Measurements from ENCODE around the gene DNTT. TPM values are rescaled to one million over a fixed set of nuclear protein-coding genes. Genes with fewer than 3 reads are reported as not detected.

The DNTT gene
- not detected for total RNA-seq
- not detected for polyA plus RNA-seq
- 0 reads per million in 6 experiments for total RNA-seq

- Mint-ChIP-seq H3K9me3 (peaks cover 0 to 9% (median 0%) of the 10 kb centered on the region in 9 donors), H3K27ac (peak within 1 kb of the TSS in 2 of 10 donors; percentile 20 to 41), H3K36me3 (peaks cover 0 to 5% (median 0%) of the 10 kb centered on the region in 3 donors), H3K4me1 (peaks cover 29 to 68% (median 47%) of the 10 kb centered on the region in 4 donors), H3K4me3 (peak within 1 kb of the TSS in 1 of 10 donors; percentile 16), H3K27me3 (peaks cover 0 to 13% (median 3%) of the 10 kb centered on the region in 5 donors)
- POLR2A ChIA-PET: no interaction called here
- DNase-seq (no peak), ATAC-seq (no peak)
Measured at GRCh38 chr10:96304230-96304629, at the start of gene DNTT. TSS of gene DNTT (plus strand) at chr10:96304434. CDS start at chr10:96304498, 64 bp downstream.

GRCh38 chr10:96254976-96255375, 49.3 kb upstream of the DNTT start:
- H3K9me3 Mint-ChIP-seq: no peaks in the 10 kb centered on the region
- DNase-seq (no peak), ATAC-seq (no peak)
- H3K36me3 Mint-ChIP-seq: no peaks in the 10 kb centered on the region
- peaks cover 0 to 28% (median 0%) of the 10 kb centered on the region in 4 donors for H3K4me1 Mint-ChIP-seq
- H3K4me3 Mint-ChIP-seq: no peak overlapping the region
- H3K27ac Mint-ChIP-seq: no peak overlapping the region
- POLR2A ChIA-PET: no interaction called here
- no peaks in the 10 kb centered on the region for H3K27me3 Mint-ChIP-seq

GRCh38 chr10:96255549-96256333, 48.5 kb upstream of the DNTT start:
- H3K36me3 Mint-ChIP-seq: no peaks in the 10 kb centered on the region
- ATAC-seq (no peak), DNase-seq (no peak)
- H3K27me3 Mint-ChIP-seq: no peaks in the 10 kb centered on the region
- no peak overlapping the region for H3K4me3 Mint-ChIP-seq
- H3K4me1 Mint-ChIP-seq: peaks cover 0 to 31% (median 0%) of the 10 kb centered on the region in 4 donors
- H3K9me3 Mint-ChIP-seq: no peaks in the 10 kb centered on the region
- peak overlapping the region in 1 of 10 donors; percentile 23 for H3K27ac Mint-ChIP-seq
- POLR2A ChIA-PET: no interaction called here

GRCh38 chr10:96257944-96258343, 46.3 kb upstream of the DNTT start:
- peak overlapping the region in 1 of 10 donors; percentile 51 for H3K27ac Mint-ChIP-seq
- POLR2A ChIA-PET: no interaction called here
- H3K27me3 Mint-ChIP-seq: no peaks in the 10 kb centered on the region

GRCh38 chr10:96259150-96259549, 45.1 kb upstream of the DNTT start:
- POLR2A ChIA-PET: no interaction called here
- no peaks in the 10 kb centered on the region for H3K36me3 Mint-ChIP-seq
- ATAC-seq (no peak), DNase-seq (no peak)
- peaks cover 0 to 35% (median 0%) of the 10 kb centered on the region in 4 donors for H3K4me1 Mint-ChIP-seq
- no peaks in the 10 kb centered on the region for H3K27me3 Mint-ChIP-seq
- H3K27ac Mint-ChIP-seq: no peak overlapping the region
- no peaks in the 10 kb centered on the region for H3K9me3 Mint-ChIP-seq
- H3K4me3 Mint-ChIP-seq: no peak overlapping the region

More at GRCh38 chr10:96257944-96258343, 46.3 kb upstream of the DNTT start:
- no peaks in the 10 kb centered on the region for H3K9me3 Mint-ChIP-seq
- H3K36me3 Mint-ChIP-seq: no peaks in the 10 kb centered on the region
- H3K4me3 Mint-ChIP-seq: peak overlapping the region in 1 of 10 donors; percentile 52
- no peak for DNase-seq
- no peak for ATAC-seq
- peaks cover 0 to 33% (median 0%) of the 10 kb centered on the region in 4 donors for H3K4me1 Mint-ChIP-seq

GRCh38 chr10:96260014-96260413, 44.2 kb upstream of the DNTT start:
- H3K27me3 Mint-ChIP-seq: no peaks in the 10 kb centered on the region
- no peaks in the 10 kb centered on the region for H3K36me3 Mint-ChIP-seq
- no peak overlapping the region for H3K4me3 Mint-ChIP-seq
- peaks cover 0 to 35% (median 0%) of the 10 kb centered on the region in 4 donors for H3K4me1 Mint-ChIP-seq
- POLR2A ChIA-PET: no interaction called here
- ATAC-seq (no peak), DNase-seq (no peak)
- H3K27ac Mint-ChIP-seq: peak overlapping the region in 1 of 10 donors; percentile 34
- no peaks in the 10 kb centered on the region for H3K9me3 Mint-ChIP-seq

GRCh38 chr10:96261132-96261531, 43.1 kb upstream of the DNTT start:
- Mint-ChIP-seq H3K27me3 (peaks cover 0 to 2% (median 0%) of the 10 kb centered on the region in 5 donors), H3K36me3 (no peaks in the 10 kb centered on the region), H3K4me3 (no peak overlapping the region), H3K27ac (no peak overlapping the region), H3K9me3 (no peaks in the 10 kb centered on the region), H3K4me1 (peaks cover 0 to 37% (median under 1%) of the 10 kb centered on the region in 4 donors)
- ATAC-seq (no peak), DNase-seq (no peak)
- POLR2A ChIA-PET: no interaction called here

- Mint-ChIP-seq H3K36me3 (no peaks in the 10 kb centered on the region), H3K27me3 (peaks cover 0 to 2% (median 0%) of the 10 kb centered on the region in 5 donors), H3K27ac (peak overlapping the region in 1 of 10 donors; percentile 23), H3K4me3 (no peak overlapping the region), H3K4me1 (peaks cover 0 to 38% (median under 1%) of the 10 kb centered on the region in 4 donors), H3K9me3 (no peaks in the 10 kb centered on the region)
- no peak for DNase-seq
- POLR2A ChIA-PET: no interaction called here
- ATAC-seq: no peak
Measured at GRCh38 chr10:96261930-96262329, 42.3 kb upstream of the DNTT start.

GRCh38 chr10:96263176-96263575, 41.1 kb upstream of the DNTT start:
- H3K9me3 Mint-ChIP-seq: no peaks in the 10 kb centered on the region
- H3K27ac Mint-ChIP-seq: no peak overlapping the region
- DNase-seq (no peak), ATAC-seq (no peak)
- peaks cover 0 to 5% (median 0%) of the 10 kb centered on the region in 5 donors for H3K27me3 Mint-ChIP-seq
- H3K4me1 Mint-ChIP-seq: peaks cover 0 to 38% (median under 1%) of the 10 kb centered on the region in 4 donors
- H3K36me3 Mint-ChIP-seq: no peaks in the 10 kb centered on the region
- peak overlapping the region in 1 of 10 donors; percentile 45 for H3K4me3 Mint-ChIP-seq
- POLR2A ChIA-PET: no interaction called here

- Mint-ChIP-seq H3K36me3 (no peaks in the 10 kb centered on the region), H3K4me3 (peak overlapping the region in 1 of 10 donors; percentile 45), H3K27ac (no peak overlapping the region), H3K9me3 (no peaks in the 10 kb centered on the region), H3K27me3 (peaks cover 0 to 5% (median 0%) of the 10 kb centered on the region in 5 donors), H3K4me1 (peaks cover 0 to 38% (median under 1%) of the 10 kb centered on the region in 4 donors)
- POLR2A ChIA-PET: no interaction called here
- ATAC-seq (no peak), DNase-seq (no peak)
Measured at GRCh38 chr10:96263669-96264068, 40.6 kb upstream of the DNTT start.

GRCh38 chr10:96264938-96265337, 39.3 kb upstream of the DNTT start:
- Mint-ChIP-seq H3K9me3 (no peaks in the 10 kb centered on the region), H3K4me1 (peaks cover 0 to 31% (median under 1%) of the 10 kb centered on the region in 4 donors), H3K27ac (no peak overlapping the region), H3K27me3 (peaks cover 0 to 11% (median 5%) of the 10 kb centered on the region in 5 donors), H3K4me3 (no peak overlapping the region), H3K36me3 (no peaks in the 10 kb centered on the region)
- POLR2A ChIA-PET: no interaction called here
- DNase-seq (no peak), ATAC-seq (no peak)

GRCh38 chr10:96266118-96266770, 38.0 kb upstream of the DNTT start:
- Mint-ChIP-seq H3K36me3 (no peaks in the 10 kb centered on the region), H3K27ac (peak overlapping the region in 1 of 10 donors; percentile 34), H3K9me3 (no peaks in the 10 kb centered on the region), H3K27me3 (peaks cover 0 to 12% (median 9%) of the 10 kb centered on the region in 5 donors), H3K4me3 (no peak overlapping the region), H3K4me1 (peaks cover 0 to 28% (median under 1%) of the 10 kb centered on the region in 4 donors)
- POLR2A ChIA-PET: no interaction called here
- ATAC-seq: no peak
- DNase-seq: no peak

GRCh38 chr10:96267234-96267705, 37.0 kb upstream of the DNTT start:
- Mint-ChIP-seq H3K4me3 (peak overlapping the region in 1 of 10 donors; percentile 43), H3K9me3 (no peaks in the 10 kb centered on the region), H3K27ac (peak overlapping the region in 1 of 10 donors; percentile 34), H3K36me3 (no peaks in the 10 kb centered on the region), H3K4me1 (peaks cover 0 to 32% (median under 1%) of the 10 kb centered on the region in 4 donors), H3K27me3 (peaks cover 0 to 12% (median 9%) of the 10 kb centered on the region in 5 donors)
- DNase-seq: no peak
- POLR2A ChIA-PET: no interaction called here
- no peak for ATAC-seq
